ENCODE data around the gene ATP1A2.

Gene ATP1A2

GRCh38 chr1:160115545-160116282 is at the start of gene ATP1A2:
ATP1A2 (plus strand) TSS chr1:160115759; CDS start chr1:160115862, 103 bp downstream.
- H3K4me1 Mint-ChIP-seq: no peaks in the 10 kb centered on the region
- H3K9me3 Mint-ChIP-seq: no peaks in the 10 kb centered on the region
- ATAC-seq (no peak), DNase-seq (ENCODE audit: low spot score in 2 of 2) (no peak)
- H3K27ac Mint-ChIP-seq: no peak within 1 kb of the TSS
- no peaks in the 10 kb centered on the region for H3K36me3 Mint-ChIP-seq
- H3K4me3 Mint-ChIP-seq: no peak within 1 kb of the TSS

GRCh38 chr1:160066829-160067745 is 48.5 kb upstream of the ATP1A2 start:
- peaks cover 25% of the 10 kb centered on the region for H3K4me1 Mint-ChIP-seq
- no peak overlapping the region for H3K27ac Mint-ChIP-seq
- ATAC-seq: no peak
- no peaks in the 10 kb centered on the region for H3K36me3 Mint-ChIP-seq
- no peak for DNase-seq (ENCODE audit: low spot score in 2 of 2)
- H3K9me3 Mint-ChIP-seq: no peaks in the 10 kb centered on the region
- no peak overlapping the region for H3K4me3 Mint-ChIP-seq

- Mint-ChIP-seq H3K9me3 (no peaks in the 10 kb centered on the region), H3K4me1 (peaks cover 25% of the 10 kb centered on the region), H3K4me3 (no peak overlapping the region), H3K27ac (no peak overlapping the region), H3K36me3 (no peaks in the 10 kb centered on the region)
- no peak for ATAC-seq
- no peak for DNase-seq (ENCODE audit: low spot score in 2 of 2)
These were observed 47.3 kb upstream of the ATP1A2 start for GRCh38 chr1:160068225-160068624.

- no peak for DNase-seq (ENCODE audit: low spot score in 2 of 2)
- no peaks in the 10 kb centered on the region for H3K36me3 Mint-ChIP-seq
- peak within 1 kb of the TSS; percentile 74 for H3K4me3 Mint-ChIP-seq
- peaks cover 25% of the 10 kb centered on the region for H3K4me1 Mint-ChIP-seq
- no peak for ATAC-seq
- no peaks in the 10 kb centered on the region for H3K9me3 Mint-ChIP-seq
- no peak within 1 kb of the TSS for H3K27ac Mint-ChIP-seq
These were observed 45.9 kb upstream of the ATP1A2 start, which contains the start of gene KCNJ10 for GRCh38 chr1:160069460-160070231. KCNJ10 (minus strand) TSS chr1:160070160; CDS start chr1:160042532, 27,628 bp downstream.

GRCh38 chr1:160070243-160071163 is 45.1 kb upstream of the ATP1A2 start:
- ATAC-seq: peak; percentile 80
- peak; percentile 21 to 71 for DNase-seq (ENCODE audit: low spot score in 2 of 2)
- Mint-ChIP-seq H3K36me3 (no peaks in the 10 kb centered on the region), H3K9me3 (no peaks in the 10 kb centered on the region), H3K4me3 (peak overlapping the region; percentile 74), H3K27ac (no peak overlapping the region), H3K4me1 (peaks cover 25% of the 10 kb centered on the region)

- DNase-seq (ENCODE audit: low spot score in 2 of 2) (no peak), ATAC-seq (no peak)
- H3K4me3 Mint-ChIP-seq: no peak overlapping the region
- H3K36me3 Mint-ChIP-seq: no peaks in the 10 kb centered on the region
- no peak overlapping the region for H3K27ac Mint-ChIP-seq
- peaks cover 25% of the 10 kb centered on the region for H3K4me1 Mint-ChIP-seq
- H3K9me3 Mint-ChIP-seq: no peaks in the 10 kb centered on the region
These were observed 44.3 kb upstream of the ATP1A2 start for GRCh38 chr1:160071289-160071688.

- no peak for ATAC-seq
- Mint-ChIP-seq H3K27ac (no peak overlapping the region), H3K4me3 (no peak overlapping the region)
These were observed 40.7 kb upstream of the ATP1A2 start for GRCh38 chr1:160074865-160075264.

GRCh38 chr1:160075836-160076235 is 39.7 kb upstream of the ATP1A2 start:
- no peak for ATAC-seq
- no peaks in the 10 kb centered on the region for H3K36me3 Mint-ChIP-seq
- no peak overlapping the region for H3K27ac Mint-ChIP-seq
- no peaks in the 10 kb centered on the region for H3K9me3 Mint-ChIP-seq
- H3K4me1 Mint-ChIP-seq: peaks cover 13% of the 10 kb centered on the region
- DNase-seq (ENCODE audit: low spot score in 2 of 2): no peak
- no peak overlapping the region for H3K4me3 Mint-ChIP-seq

More at GRCh38 chr1:160074865-160075264, 40.7 kb upstream of the ATP1A2 start:
- Mint-ChIP-seq H3K36me3 (no peaks in the 10 kb centered on the region), H3K9me3 (no peaks in the 10 kb centered on the region), H3K4me1 (peaks cover 19% of the 10 kb centered on the region)
- DNase-seq (ENCODE audit: low spot score in 2 of 2): no peak

GRCh38 chr1:160076295-160076694 is 39.3 kb upstream of the ATP1A2 start:
- ATAC-seq: no peak
- Mint-ChIP-seq H3K36me3 (no peaks in the 10 kb centered on the region), H3K27ac (no peak overlapping the region), H3K4me3 (no peak overlapping the region), H3K9me3 (no peaks in the 10 kb centered on the region), H3K4me1 (peaks cover 14% of the 10 kb centered on the region)
- DNase-seq (ENCODE audit: low spot score in 2 of 2): no peak

- H3K27ac Mint-ChIP-seq: no peak overlapping the region
- H3K4me1 Mint-ChIP-seq: peaks cover 9% of the 10 kb centered on the region
- DNase-seq (ENCODE audit: low spot score in 2 of 2): no peak
- ATAC-seq: no peak
- H3K9me3 Mint-ChIP-seq: no peaks in the 10 kb centered on the region
- H3K36me3 Mint-ChIP-seq: no peaks in the 10 kb centered on the region
- H3K4me3 Mint-ChIP-seq: no peak overlapping the region
These were observed 38.1 kb upstream of the ATP1A2 start for GRCh38 chr1:160077486-160077885.

- no peak overlapping the region for H3K4me3 Mint-ChIP-seq
- no peaks in the 10 kb centered on the region for H3K36me3 Mint-ChIP-seq
- no peak overlapping the region for H3K27ac Mint-ChIP-seq
- DNase-seq (ENCODE audit: low spot score in 2 of 2) (peak; percentile 39 to 85), ATAC-seq (peak; percentile 90)
- H3K9me3 Mint-ChIP-seq: no peaks in the 10 kb centered on the region
- H3K4me1 Mint-ChIP-seq: peaks cover 9% of the 10 kb centered on the region
These were observed 36.9 kb upstream of the ATP1A2 start for GRCh38 chr1:160078512-160079195.

GRCh38 chr1:160079448-160079847 is 36.1 kb upstream of the ATP1A2 start:
- H3K4me1 Mint-ChIP-seq: peaks cover 14% of the 10 kb centered on the region
- no peaks in the 10 kb centered on the region for H3K36me3 Mint-ChIP-seq
- no peak overlapping the region for H3K27ac Mint-ChIP-seq
- DNase-seq (ENCODE audit: low spot score in 2 of 2): no peak
- no peak overlapping the region for H3K4me3 Mint-ChIP-seq
- ATAC-seq: no peak
- no peaks in the 10 kb centered on the region for H3K9me3 Mint-ChIP-seq

GRCh38 chr1:160080381-160081100 is 35.0 kb upstream of the ATP1A2 start:
- H3K36me3 Mint-ChIP-seq: no peaks in the 10 kb centered on the region

More at GRCh38 chr1:160080381-160081100, 35.0 kb upstream of the ATP1A2 start:
- Mint-ChIP-seq H3K4me1 (peaks cover 16% of the 10 kb centered on the region), H3K4me3 (no peak overlapping the region), H3K27ac (no peak overlapping the region), H3K9me3 (no peaks in the 10 kb centered on the region)
- DNase-seq (ENCODE audit: low spot score in 2 of 2) (no peak), ATAC-seq (no peak)

Measured in stimulated activated effector memory CD8-positive, alpha-beta T cell treated with anti-CD3 and anti-CD28 coated beads, Interleukin-12 subunit alpha, Interleukin-12 subunit beta, amount 100 ng/mL, for 72 hours (primary cell).